ENCODE data around the gene ARHGAP26. TPM values are rescaled to one million over a fixed set of nuclear protein-coding genes. Genes with fewer than 3 reads are reported as not detected.
A peak's percentile ranks its signal among the peaks of the same experiment; 100 is the strongest.
"Not testable (repeated sequence)": the region's sequence is repeated elsewhere in the genome, so short reads cannot be mapped to it uniquely, and the experiment has no call there.

The ARHGAP26 gene
- total RNA-seq, 1 donor from 2014 or later, result 7.4 TPM

DNA sequence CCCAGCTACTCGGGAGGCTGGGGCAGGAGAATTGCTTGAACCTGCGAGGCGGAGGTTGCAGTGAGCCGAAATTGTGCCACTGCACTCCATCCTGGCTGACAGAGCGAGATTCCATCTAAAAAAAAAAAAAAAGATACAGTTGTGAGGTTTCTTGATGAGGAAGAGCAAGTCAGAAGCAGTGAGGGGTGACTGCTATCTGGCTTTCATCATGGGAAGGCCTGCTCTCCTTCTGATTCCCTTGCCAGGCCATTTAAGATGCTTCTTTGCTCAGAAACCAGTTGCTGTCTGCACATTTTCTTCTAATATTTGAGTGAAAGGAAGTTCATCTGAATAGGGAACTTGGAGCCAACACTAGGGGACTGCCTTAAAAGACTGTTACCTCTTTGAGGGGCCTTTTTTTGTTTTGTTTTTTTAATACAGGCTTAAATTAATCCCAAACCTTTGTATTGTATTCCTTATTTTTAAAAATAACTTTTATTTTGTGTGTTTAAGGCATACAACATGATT lies 201.9 kb downstream of the ARHGAP26 start:
- ATAC-seq (no peak), DNase-seq (ENCODE audit: low spot score) (no peak)

GRCh38 chr5:142973932-142974331 lies 203.8 kb downstream of the ARHGAP26 start:
- ATAC-seq, result no peak

GRCh38 chr5:142974409-142974808 lies 204.2 kb downstream of the ARHGAP26 start:
- DNase-seq (ENCODE audit: low spot score) (no peak), ATAC-seq (no peak)

More at GRCh38 chr5:142973932-142974331, 203.8 kb downstream of the ARHGAP26 start:
- DNase-seq (ENCODE audit: low spot score), result no peak

DNA sequence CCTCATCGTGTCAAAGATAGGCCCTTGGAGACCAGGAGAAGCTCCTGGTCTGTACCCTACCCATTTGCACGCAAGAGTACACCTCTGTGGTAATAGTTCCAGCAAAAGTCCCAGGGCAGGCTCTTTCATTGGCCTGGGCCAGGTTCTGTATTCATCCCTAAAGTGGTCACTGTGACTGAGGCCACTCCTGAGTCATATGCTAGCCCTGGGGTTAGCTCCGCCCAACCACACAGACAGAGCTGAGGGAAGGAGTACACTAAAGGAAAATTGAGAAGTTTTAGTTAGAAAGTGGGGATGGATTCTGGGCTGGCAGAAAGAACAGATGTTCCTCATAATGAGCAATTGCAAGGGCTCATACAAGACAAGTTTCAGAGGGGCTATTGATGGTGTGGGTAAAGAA lies 206.7 kb downstream of the ARHGAP26 start:
- ATAC-seq, result no peak

DNA sequence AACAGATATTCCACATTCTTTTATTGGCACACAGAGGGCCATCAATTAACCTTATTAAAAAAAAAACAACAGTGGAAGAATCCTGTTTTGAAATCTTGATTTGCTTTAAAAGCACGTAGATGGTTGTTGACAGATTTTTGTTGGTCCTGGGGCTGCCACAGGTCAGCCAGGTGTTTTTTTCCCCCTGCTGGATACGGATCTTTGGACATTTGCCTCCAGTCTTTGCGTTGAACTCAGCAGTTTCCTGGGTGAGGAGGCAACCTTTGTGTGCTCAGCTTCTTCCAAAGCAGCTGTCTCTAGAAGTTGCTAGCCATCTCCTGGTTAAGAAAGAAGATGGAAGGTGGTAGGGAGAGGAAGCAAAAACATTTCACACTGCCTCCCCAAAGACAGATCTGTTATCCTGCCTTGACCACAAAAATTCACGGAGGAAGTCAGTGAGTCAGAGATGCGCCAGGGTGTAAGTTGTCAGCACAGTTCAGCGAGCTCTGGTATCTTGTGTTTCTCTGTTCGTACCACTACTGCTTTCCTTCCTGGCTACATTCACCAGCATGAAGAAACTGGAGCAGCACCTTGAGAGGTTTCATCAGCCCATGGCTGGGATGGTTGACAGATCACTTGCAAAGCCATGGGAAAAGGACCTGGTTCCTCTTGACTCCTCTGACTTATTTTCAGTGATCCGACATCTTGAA lies 207.3 kb downstream of the ARHGAP26 start:
- no peak for DNase-seq (ENCODE audit: low spot score)
- no peak for ATAC-seq

More for the DNA sequence above, 206.7 kb downstream of the ARHGAP26 start:
- DNase-seq (ENCODE audit: low spot score), result no peak

DNA sequence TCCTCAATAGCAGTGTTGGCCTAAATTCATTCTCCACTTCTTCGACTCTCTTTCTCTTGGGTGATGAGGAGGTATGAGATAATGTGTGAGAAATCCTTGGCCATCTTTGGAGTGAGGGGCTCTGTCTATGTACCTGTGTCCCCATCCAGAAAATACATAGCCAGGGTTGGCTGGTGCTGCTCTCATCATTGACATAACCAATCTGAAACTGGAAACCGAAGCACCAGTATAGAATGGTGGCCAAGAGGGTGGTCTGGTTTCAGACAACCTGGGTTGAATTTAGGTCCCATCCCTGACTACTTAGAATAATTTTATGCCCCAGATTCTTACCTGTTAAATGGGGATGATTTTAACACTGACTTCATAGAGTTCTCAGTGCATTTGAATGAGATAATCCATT lies 208.1 kb downstream of the ARHGAP26 start:
- DNase-seq (ENCODE audit: low spot score) (no peak), ATAC-seq (no peak)

DNA sequence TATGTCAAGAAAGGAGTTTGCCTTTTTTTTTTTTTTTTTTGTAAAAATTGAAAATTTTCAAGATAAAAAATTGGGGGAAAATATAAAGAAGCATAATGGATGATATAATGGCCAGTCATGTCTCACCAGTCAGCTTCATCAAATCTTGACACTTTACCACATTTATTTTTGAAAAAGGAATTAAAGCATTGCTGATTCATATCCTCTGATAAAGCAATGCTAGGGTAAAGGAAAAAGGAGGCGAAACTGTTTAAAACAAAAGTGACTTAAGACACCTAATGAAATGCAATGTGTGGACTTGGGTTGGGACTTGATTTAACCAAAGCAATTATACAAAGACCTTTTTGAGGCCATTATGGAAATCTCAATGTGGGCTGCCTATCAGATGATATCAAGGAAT lies 208.5 kb downstream of the ARHGAP26 start:
- DNase-seq (ENCODE audit: low spot score), result no peak
- no peak for ATAC-seq

DNA sequence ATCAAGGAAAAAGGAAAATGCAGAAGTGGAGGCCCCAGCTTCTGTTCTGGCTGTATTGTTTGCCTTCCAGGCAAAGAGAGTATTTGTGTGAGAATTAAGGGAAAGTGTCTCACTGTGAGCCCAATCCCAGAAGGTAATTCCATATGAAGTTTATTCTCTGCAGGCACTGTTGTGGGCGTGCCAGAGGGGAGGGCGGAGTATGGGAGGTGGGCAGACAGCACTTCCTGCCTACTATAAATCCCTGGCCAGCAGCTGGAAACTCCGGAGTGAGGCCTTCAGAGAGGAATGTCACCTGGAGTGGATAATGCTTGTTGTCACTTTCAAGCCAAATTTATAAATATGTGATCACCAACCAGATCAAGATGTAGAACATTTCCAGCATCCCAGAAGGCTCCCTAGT lies 209.5 kb downstream of the ARHGAP26 start:
- ATAC-seq, result no peak
- DNase-seq (ENCODE audit: low spot score), result no peak

GRCh38 chr5:142981475-142981874 lies 211.3 kb downstream of the ARHGAP26 start:
- DNase-seq (ENCODE audit: low spot score) (no peak), ATAC-seq (peak; percentile 16)

DNA sequence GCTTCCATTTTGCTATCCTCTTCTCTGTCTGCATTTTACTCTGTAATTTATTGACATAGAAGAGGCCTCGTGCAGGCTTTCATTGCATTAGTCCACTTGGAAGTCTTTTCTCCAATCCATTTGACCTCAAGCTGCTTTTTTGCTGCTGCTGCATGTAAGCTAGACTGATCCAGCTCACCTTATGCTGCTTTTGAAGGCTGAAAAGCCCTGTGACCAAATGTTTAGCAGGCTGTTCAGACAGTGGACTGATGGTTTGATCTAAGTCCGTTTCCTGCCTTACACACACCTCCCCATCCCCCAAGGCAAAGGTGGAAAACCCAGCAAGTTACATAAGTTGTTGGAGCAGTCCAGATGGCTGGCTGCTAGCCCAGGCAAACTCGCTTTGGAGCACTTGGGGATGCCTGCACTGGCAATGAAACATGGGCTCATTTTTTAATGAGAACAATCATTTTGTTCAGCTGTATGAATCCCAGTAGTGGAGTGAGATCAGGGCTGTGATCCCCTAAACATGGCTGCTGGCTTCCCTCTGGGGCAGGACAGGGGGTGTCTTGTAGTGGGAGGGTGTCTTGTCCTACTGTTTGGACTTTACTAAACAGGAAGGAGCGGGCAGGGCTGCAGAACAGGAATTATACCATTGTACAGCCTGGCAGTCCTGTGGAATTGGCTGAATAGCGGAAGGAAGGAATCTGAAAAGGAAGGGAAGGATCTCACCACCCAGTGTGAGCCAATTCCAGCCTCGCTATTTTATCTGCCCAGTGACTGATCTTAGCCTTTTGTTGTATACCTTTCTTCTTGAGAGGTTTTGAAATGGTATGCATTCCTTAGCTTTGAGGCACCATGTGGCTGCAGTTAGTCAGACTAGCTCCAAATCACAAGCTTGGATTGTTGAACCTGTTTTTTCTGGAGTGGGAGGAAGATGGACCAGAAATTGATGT lies 212.0 kb downstream of the ARHGAP26 start:
- peak; percentile 93 for ATAC-seq

DNA sequence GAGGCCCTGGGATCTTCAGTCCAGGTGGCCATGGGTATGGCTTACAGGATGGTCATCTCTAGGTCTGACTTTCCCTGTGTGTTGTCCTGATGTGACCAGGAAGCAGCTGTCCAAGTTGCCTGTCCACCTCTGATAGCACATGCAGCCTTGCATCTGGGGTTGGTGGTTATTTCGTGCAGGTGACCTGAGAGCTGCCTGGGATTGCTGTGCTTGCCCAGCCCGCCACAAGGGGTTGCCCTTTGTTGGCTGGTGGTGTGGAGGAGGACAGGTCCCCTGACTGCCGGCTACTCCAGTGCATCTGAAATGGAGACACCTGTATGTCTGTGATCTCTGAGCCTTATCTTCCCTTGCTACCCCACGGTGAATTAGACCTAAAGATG lies 212.6 kb downstream of the ARHGAP26 start:
- ATAC-seq (peak; percentile 39), DNase-seq (ENCODE audit: low spot score) (no peak)

More for the DNA sequence above, 212.0 kb downstream of the ARHGAP26 start:
- peak; percentile 96 for DNase-seq (ENCODE audit: low spot score)

- DNase-seq (ENCODE audit: low spot score), result no peak
- no peak for ATAC-seq
Observed at GRCh38 chr5:142984011-142984410, 213.8 kb downstream of the ARHGAP26 start.

DNA sequence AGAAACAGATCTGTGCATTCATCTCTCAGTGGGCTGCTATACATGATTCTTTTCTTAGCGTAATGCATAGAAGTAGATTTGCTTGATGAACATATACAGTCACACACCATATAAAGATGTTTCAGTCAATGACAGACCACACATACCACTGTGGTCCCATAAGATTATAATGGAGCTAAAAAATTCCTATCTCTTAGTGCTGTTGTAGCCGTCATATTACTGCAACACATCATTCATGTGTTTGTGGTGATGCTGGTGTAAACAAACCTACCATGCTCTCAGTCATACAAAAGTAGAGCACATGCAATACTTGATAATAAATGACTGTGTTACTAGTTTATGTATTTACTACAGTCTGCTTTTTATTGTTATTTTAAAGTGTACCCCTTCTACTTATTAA lies 214.3 kb downstream of the ARHGAP26 start:
- ATAC-seq (no peak), DNase-seq (ENCODE audit: low spot score) (no peak)

- DNase-seq (ENCODE audit: low spot score); ATAC-seq: not testable (repeated sequence)
Observed at GRCh38 chr5:142989270-142989669, 219.1 kb downstream of the ARHGAP26 start.

DNA sequence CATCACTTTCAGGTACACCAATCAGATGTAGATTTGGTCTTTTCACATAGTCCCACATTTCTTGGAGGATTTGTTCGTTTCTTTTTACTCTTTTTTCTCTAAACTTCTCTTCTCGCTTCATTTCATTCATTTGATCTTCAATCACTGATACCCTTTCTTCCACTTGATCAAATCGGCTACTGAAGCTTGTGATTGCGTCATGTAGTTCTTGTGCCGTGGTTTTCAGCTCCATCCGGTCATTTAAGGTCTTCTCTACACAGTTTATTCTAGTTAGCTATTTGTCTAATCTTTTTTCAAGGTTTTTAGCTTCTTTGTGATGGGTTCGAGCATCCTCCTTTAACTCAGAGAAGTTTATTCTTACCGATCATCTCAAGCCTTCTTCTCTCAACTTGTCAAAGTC lies 219.9 kb downstream of the ARHGAP26 start:
- not testable (repeated sequence) for DNase-seq (ENCODE audit: low spot score); ATAC-seq

- DNase-seq (ENCODE audit: low spot score) (no peak), ATAC-seq (no peak)
Observed at GRCh38 chr5:142994218-142994617, 224.0 kb downstream of the ARHGAP26 start.

GRCh38 chr5:142995621-142996020 lies 225.4 kb downstream of the ARHGAP26 start:
- not testable (repeated sequence) for DNase-seq (ENCODE audit: low spot score); ATAC-seq

- no peak for ATAC-seq
Observed at GRCh38 chr5:142997591-142997990, 227.4 kb downstream of the ARHGAP26 start.

DNA sequence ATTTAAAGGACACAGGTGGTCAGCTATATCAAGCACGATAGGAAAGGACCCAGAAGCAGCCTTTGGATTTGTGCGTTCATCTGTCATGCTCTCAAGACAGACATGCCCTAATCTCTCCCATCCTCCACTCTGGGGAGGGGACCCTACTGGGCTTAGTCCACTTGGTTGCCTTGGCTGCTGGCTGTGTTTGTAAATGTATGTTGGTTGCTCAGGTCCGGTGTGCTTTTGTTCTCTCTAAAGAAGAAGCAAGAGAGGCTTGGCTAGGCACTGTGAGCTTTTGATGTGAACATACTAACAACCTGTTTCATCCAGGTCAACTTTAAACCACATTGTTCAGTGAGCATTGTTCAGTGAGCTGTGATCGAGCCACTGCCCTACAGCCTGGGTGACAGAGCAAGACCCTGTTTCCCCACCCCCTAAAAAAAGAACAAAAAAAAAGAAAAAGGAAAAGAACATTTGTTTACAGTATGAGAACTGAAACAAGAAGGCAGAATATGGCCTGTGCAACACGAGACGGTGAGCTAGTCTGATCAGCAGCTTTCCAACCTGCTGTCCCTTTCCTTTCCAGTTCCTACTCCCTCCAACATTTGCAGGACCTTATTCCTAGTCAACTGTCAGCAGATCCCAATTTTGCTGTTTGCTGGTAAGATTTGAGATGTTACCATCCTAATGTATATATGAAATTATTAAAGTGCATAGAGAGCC lies 228.3 kb downstream of the ARHGAP26 start:
- ATAC-seq (no peak), DNase-seq (ENCODE audit: low spot score) (no peak)

More at GRCh38 chr5:142997591-142997990, 227.4 kb downstream of the ARHGAP26 start:
- DNase-seq (ENCODE audit: low spot score), result no peak

DNA sequence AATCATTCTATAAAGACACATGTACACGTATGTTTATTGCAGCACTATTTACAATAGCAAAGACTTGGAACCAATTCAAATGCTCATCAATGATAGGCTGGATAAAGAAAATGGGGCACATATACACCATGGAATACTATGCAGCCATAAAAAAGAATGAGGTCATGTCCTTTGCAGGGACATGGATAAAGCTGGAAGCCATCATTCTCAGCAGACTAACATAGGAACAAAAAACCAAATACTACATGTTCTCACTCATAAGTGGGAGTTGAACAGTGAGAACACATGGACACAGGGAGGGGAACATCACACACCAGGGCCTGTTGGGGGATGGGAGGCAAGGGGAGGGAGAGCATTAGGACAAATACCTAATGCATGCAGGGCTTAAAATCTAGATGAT lies 230.4 kb downstream of the ARHGAP26 start:
- not testable (repeated sequence) for ATAC-seq

DNA sequence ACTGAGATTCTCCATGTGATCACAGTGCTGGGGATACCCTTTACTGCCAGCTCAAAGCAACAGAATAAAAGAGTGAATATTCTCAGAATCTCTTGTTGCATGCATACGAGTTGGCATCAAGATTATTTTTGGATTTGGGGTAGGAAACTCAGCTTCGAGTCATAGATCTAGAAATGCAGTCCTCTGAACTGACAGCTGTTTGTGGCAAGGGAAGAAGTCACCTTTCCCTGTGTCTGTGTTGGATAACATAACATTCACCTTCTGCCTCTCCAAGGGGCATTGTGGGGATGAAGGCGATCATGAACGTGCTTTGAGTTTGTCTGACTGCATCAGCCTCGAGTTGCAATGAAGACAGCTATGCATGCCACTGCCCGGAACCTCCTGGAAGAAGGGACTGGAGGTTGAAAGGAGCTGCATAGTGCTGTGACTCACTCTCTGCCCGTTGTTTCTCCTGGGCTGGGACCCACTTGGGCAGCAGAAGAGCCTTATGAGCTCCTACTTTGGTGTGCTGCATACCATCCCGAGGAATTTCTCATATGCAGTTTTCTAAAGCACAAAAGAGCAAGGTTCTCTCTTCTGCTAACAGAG lies 231.7 kb downstream of the ARHGAP26 start:
- no peak for DNase-seq (ENCODE audit: low spot score)
- no peak for ATAC-seq

More for the DNA sequence above, 230.4 kb downstream of the ARHGAP26 start:
- not testable (repeated sequence) for DNase-seq (ENCODE audit: low spot score)
